ENCODE results near the gene HAPLN3. TPM values are rescaled to one million over a fixed set of nuclear protein-coding genes. Genes with fewer than 3 reads are reported as not detected.

HAPLN3 gene
- total RNA-seq, 1 experiment from 2014 or later: 42.4 TPM

DNA sequence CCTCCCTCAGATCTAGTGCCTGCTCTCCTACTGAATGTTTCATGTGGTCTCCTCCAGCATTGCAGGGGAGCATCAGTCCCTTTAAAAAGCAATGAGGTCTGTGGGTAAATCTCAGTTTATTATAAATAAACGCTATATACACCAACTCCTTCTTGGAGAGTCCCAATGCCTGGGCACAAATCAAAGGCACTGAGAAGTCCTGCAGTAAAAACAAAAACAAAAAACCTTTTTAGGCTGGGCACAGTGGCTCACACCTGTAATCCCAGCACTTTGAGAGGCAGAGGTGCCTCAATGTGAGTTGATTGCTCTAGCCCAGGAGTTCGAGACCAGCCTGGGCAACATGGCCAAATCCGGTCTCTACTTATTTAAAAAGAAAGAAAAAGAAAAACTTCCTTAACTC is 47.1 kb downstream of the HAPLN3 start:
- Mint-ChIP-seq H3K4me1 (peaks cover 0 to 2% of the 10 kb centered on the region in 2 experiments; a peak in 1 of 4 replicates), H3K36me3 (ENCODE audit: insufficient read depth in 1 of 3, low read depth in 3 of 3) (no peaks in the 10 kb centered on the region), H3K27me3 (ENCODE audit: low read depth) (peaks cover 6% of the 10 kb centered on the region), H3K9me3 (no peaks in the 10 kb centered on the region; a peak in 2 of 5 replicates), H3K27ac (no peak overlapping the region), H3K4me3 (no peak overlapping the region)
- Histone ChIP-seq H2AK5ac (ENCODE audit: insufficient read length, low read length) (no peak overlapping the region), H4K8ac (replicated peaks; ENCODE audit: insufficient read length, low read depth, low read length) (no peak overlapping the region), H3K27ac (ENCODE audit: insufficient read length, low read depth, low read length) (no peak overlapping the region), H4K5ac (ENCODE audit: insufficient read length, low read depth, low read length) (no peak overlapping the region), H2BK20ac (ENCODE audit: low read depth, low read length, poor library complexity, severe bottlenecking) (no peak overlapping the region), H2AFZ (ENCODE audit: low read length) (no peak overlapping the region), H3K14ac (ENCODE audit: insufficient read depth, low read length) (no peak overlapping the region), H2BK120ac (ENCODE audit: low read depth, low read length, poor library complexity, severe bottlenecking) (no peak overlapping the region), H2BK5ac (ENCODE audit: insufficient read length, low read length) (no peak overlapping the region), H3T11ph (ENCODE audit: low read length) (no peak overlapping the region), H3K4ac (ENCODE audit: low read depth, low read length) (no peak overlapping the region), H3K9me3 (ENCODE audit: control insufficient read depth, low read depth, low read length) (no peaks in the 10 kb centered on the region), H2BK12ac (ENCODE audit: insufficient read length, low read depth, low read length) (no peak overlapping the region), H3K23ac (ENCODE audit: insufficient read length, low read depth, low read length) (no peak overlapping the region), H3K79me2 (ENCODE audit: insufficient read depth, low read length) (no peaks in the 10 kb centered on the region), H2BK15ac (ENCODE audit: low read depth, low read length) (no peak overlapping the region), H4K20me1 (ENCODE audit: control insufficient read depth, insufficient read depth, insufficient read length) (no peaks in the 10 kb centered on the region), H3K18ac (ENCODE audit: insufficient read length, low read depth, low read length) (no peak overlapping the region), H3K23me2 (ENCODE audit: insufficient read length, low read depth, low read length, poor library complexity, severe bottlenecking) (no peaks in the 10 kb centered on the region), H4K91ac (ENCODE audit: insufficient read length, low read depth, low read length) (no peak overlapping the region), H3K79me1 (ENCODE audit: insufficient read depth, low read depth, low read length, poor library complexity, severe bottlenecking) (no peaks in the 10 kb centered on the region), H3K4me1 (ENCODE audit: insufficient read depth, low read length) (no peaks in the 10 kb centered on the region), H3K9ac (ENCODE audit: extremely low read depth, insufficient read length, low read length) (no peak overlapping the region), H3K27me3 (ENCODE audit: insufficient read depth, low read length) (no peaks in the 10 kb centered on the region), H3K4me2 (ENCODE audit: insufficient read depth, insufficient read length, low read length) (no peak overlapping the region), H3K56ac (ENCODE audit: insufficient read length, low read depth, low read length) (no peak overlapping the region)
- TF ChIP-seq, protein P1, sequence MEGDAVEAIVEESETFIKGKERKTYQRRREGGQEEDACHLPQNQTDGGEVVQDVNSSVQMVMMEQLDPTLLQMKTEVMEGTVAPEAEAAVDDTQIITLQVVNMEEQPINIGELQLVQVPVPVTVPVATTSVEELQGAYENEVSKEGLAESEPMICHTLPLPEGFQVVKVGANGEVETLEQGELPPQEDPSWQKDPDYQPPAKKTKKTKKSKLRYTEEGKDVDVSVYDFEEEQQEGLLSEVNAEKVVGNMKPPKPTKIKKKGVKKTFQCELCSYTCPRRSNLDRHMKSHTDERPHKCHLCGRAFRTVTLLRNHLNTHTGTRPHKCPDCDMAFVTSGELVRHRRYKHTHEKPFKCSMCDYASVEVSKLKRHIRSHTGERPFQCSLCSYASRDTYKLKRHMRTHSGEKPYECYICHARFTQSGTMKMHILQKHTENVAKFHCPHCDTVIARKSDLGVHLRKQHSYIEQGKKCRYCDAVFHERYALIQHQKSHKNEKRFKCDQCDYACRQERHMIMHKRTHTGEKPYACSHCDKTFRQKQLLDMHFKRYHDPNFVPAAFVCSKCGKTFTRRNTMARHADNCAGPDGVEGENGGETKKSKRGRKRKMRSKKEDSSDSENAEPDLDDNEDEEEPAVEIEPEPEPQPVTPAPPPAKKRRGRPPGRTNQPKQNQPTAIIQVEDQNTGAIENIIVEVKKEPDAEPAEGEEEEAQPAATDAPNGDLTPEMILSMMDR (conservative IDR thresholded peaks at IDR 0.05): no peak
- no CpG with 5 or more reads among the region's 3 CpGs for WGBS (ENCODE audit: extremely low coverage, insufficient read length, low lambda C conversion rate)
- DNase-seq: no peak
